ENCODE measurements around the gene RHOH. TPM values are rescaled to one million over a fixed set of nuclear protein-coding genes. Genes with fewer than 3 reads are reported as not detected.

Gene RHOH
- total RNA-seq, 1 experiment from 2014 or later: 74.2 TPM

DNA sequence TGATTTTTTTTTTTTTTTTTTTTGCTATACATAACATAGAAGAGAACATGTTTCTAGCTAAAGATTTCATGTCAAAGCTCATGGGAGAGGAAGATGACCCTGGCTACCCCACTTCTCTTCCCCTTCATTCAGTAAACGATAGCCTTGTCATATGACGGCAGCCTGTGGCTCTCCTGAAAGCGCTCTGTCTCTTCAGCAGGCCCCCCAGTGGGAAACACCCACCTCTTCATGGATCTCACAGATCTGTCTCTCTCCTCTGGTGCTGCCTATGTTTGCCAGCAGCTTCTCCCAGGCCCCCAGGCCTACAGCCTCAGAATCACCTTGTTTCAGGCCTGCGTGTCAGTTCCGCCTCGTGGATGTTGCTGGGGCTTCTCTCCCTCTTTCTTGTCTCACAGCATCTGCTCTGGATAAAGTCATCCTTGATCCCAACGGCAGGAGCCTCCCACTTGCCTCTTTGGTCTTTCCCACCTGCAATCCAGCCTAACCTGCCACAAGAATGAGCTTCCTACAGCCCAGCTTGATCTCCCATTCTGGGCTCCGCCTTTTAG, 34.6 kb downstream of the RHOH start:
- no TSS peak for BruUV-seq (replicated peaks)
- H3K4me1 ChIP-seq (ENCODE audit: insufficient read depth, low read length, poor library complexity, severe bottlenecking): peaks cover 27% of the 10 kb centered on the region
- POLR2A ChIA-PET (ENCODE audit: low non-redundant PET): no interaction called here
- intact Hi-C loops (cut with micrococcal nuclease; ENCODE audit: unreplicated experiment): no loop called here
- CTCF ChIA-PET: interaction anchor here (0.6 kb wide), 2 partner anchors 20 to 487 kb away, joined by 4 read pairs; no protein-coding TSS in a partner anchor
- no peak overlapping the region for H3K4me3 ChIP-seq (ENCODE audit: low read depth, low read length, poor library complexity, severe bottlenecking)
- H3K27ac ChIP-seq (ENCODE audit: low read depth, low read length, poor library complexity, severe bottlenecking): peak overlapping the region; percentile 60
- no peaks in the 10 kb centered on the region for H3K9me3 ChIP-seq (ENCODE audit: low read depth, low read length, poor library complexity, severe bottlenecking)
- H3K36me3 ChIP-seq (ENCODE audit: insufficient read depth, low read length, poor library complexity, severe bottlenecking): peaks cover 21% of the 10 kb centered on the region
- DNase-seq (ENCODE audit: low spot score): no peak
- no peaks in the 10 kb centered on the region for H3K27me3 ChIP-seq (replicated peaks; ENCODE audit: insufficient read depth, low read depth, low read length, poor library complexity)
- TF ChIP-seq, protein P1, sequence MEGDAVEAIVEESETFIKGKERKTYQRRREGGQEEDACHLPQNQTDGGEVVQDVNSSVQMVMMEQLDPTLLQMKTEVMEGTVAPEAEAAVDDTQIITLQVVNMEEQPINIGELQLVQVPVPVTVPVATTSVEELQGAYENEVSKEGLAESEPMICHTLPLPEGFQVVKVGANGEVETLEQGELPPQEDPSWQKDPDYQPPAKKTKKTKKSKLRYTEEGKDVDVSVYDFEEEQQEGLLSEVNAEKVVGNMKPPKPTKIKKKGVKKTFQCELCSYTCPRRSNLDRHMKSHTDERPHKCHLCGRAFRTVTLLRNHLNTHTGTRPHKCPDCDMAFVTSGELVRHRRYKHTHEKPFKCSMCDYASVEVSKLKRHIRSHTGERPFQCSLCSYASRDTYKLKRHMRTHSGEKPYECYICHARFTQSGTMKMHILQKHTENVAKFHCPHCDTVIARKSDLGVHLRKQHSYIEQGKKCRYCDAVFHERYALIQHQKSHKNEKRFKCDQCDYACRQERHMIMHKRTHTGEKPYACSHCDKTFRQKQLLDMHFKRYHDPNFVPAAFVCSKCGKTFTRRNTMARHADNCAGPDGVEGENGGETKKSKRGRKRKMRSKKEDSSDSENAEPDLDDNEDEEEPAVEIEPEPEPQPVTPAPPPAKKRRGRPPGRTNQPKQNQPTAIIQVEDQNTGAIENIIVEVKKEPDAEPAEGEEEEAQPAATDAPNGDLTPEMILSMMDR (conservative IDR thresholded peaks at IDR 0.05; ENCODE audit: low read depth, low read length): no peak
- no peak for TF ChIP-seq EZH2 (IDR thresholded peaks at IDR 0.05; ENCODE audit: borderline replicate concordance, low read depth, low read length, poor library complexity, severe bottlenecking)

DNA sequence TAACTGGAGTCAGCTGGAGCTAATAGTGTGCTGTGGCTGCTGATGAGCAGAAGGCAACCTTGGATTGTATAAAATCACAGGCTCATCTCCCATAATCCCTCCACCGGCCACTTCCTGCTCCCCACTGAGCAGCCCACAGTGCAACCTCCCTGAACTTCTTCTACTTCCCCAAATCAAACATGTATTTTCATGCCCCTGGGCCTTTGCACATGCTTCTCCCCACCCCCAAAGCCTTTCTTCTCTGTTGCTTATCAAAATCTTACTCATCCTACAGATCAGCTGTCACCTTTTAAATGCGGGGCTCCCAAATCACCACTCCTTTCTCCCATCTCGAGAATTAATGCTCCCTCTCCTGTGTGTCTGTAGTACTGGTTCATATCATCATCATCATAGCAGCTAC, 35.8 kb downstream of the RHOH start:
- H3K27ac ChIP-seq (ENCODE audit: low read depth, low read length, poor library complexity, severe bottlenecking): no peak overlapping the region
- no peaks in the 10 kb centered on the region for H3K9me3 ChIP-seq (ENCODE audit: low read depth, low read length, poor library complexity, severe bottlenecking)
- TF ChIP-seq, protein P1 (conservative IDR thresholded peaks at IDR 0.05; ENCODE audit: low read depth, low read length): no peak
- TF ChIP-seq EZH2 (IDR thresholded peaks at IDR 0.05; ENCODE audit: borderline replicate concordance, low read depth, low read length, poor library complexity, severe bottlenecking): no peak
- H3K27me3 ChIP-seq (replicated peaks; ENCODE audit: insufficient read depth, low read depth, low read length, poor library complexity): no peaks in the 10 kb centered on the region
- H3K4me1 ChIP-seq (ENCODE audit: insufficient read depth, low read length, poor library complexity, severe bottlenecking): peaks cover 14% of the 10 kb centered on the region
- peaks cover 22% of the 10 kb centered on the region for H3K36me3 ChIP-seq (ENCODE audit: insufficient read depth, low read length, poor library complexity, severe bottlenecking)
- CTCF ChIA-PET: interaction anchor here (0.6 kb wide), 1 partner anchor 83 kb away, joined by 3 read pairs; no protein-coding TSS in a partner anchor
- intact Hi-C loops (cut with micrococcal nuclease; ENCODE audit: unreplicated experiment): no loop called here
- DNase-seq (ENCODE audit: low spot score): peak; percentile 51
- POLR2A ChIA-PET (ENCODE audit: low non-redundant PET): no interaction called here
- H3K4me3 ChIP-seq (ENCODE audit: low read depth, low read length, poor library complexity, severe bottlenecking): no peak overlapping the region
- BruUV-seq (replicated peaks): no TSS peak

DNA sequence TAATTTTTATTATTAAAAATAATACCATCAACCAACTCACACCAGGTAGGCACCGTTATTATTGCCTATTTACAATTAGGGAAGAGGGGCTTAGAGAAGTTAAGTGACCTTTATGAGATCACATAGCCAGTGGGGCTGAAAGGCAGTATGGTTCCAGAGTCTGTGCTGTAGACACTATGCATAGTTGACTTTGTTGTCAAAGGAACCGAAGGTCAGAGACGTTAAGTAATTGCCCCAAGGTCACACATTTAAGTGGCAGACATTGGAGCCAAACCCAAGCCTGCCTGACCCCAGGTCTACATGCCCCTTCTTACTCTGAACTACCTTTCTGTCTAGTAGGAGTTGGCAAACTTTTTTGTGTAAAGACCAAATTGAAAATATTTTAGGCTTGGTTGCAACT, 36.4 kb downstream of the RHOH start:
- H3K4me3 ChIP-seq (ENCODE audit: low read depth, low read length, poor library complexity, severe bottlenecking): no peak overlapping the region
- no peak overlapping the region for H3K27ac ChIP-seq (ENCODE audit: low read depth, low read length, poor library complexity, severe bottlenecking)
- ChIA-PET CTCF (no interaction called here), POLR2A (ENCODE audit: low non-redundant PET) (no interaction called here)
- intact Hi-C loops (cut with micrococcal nuclease; ENCODE audit: unreplicated experiment): no loop called here
- no peaks in the 10 kb centered on the region for H3K9me3 ChIP-seq (ENCODE audit: low read depth, low read length, poor library complexity, severe bottlenecking)
- TF ChIP-seq, protein P1 (conservative IDR thresholded peaks at IDR 0.05; ENCODE audit: low read depth, low read length): no peak
- no peak for TF ChIP-seq EZH2 (IDR thresholded peaks at IDR 0.05; ENCODE audit: borderline replicate concordance, low read depth, low read length, poor library complexity, severe bottlenecking)
- no peaks in the 10 kb centered on the region for H3K27me3 ChIP-seq (replicated peaks; ENCODE audit: insufficient read depth, low read depth, low read length, poor library complexity)
- no TSS peak for BruUV-seq (replicated peaks)
- H3K36me3 ChIP-seq (ENCODE audit: insufficient read depth, low read length, poor library complexity, severe bottlenecking): peaks cover 28% of the 10 kb centered on the region
- no peak for DNase-seq (ENCODE audit: low spot score)
- peaks cover 14% of the 10 kb centered on the region for H3K4me1 ChIP-seq (ENCODE audit: insufficient read depth, low read length, poor library complexity, severe bottlenecking)

Data from A673 (cell line).